GM12875 (cell line): ENCODE data around the gene CMC2.
A peak's percentile ranks its signal among the peaks of the same experiment; 100 is the strongest.

Source experiments
- H3K4me3 ChIP-seq: one replicate; pipeline ENCODE4 v1.5.1; 2011; ENCODE audit warnings: low read depth, low read length, control low read depth
- TF ChIP-seq, protein P1 (sequence below): IDR thresholded peaks from 2 replicates; pipeline ENCODE4 v1.5.1; 2011; ENCODE audit warnings: low read depth, mild to moderate bottlenecking, control low read depth, inconsistent platforms, low read length, moderate library complexity, borderline replicate concordance; ENCODE audit not compliant: insufficient read depth

The CMC2 gene

GRCh38 chr16:80964351-80964750 lies 42.3 kb downstream of the CMC2 start:
- TF ChIP-seq, protein P1, sequence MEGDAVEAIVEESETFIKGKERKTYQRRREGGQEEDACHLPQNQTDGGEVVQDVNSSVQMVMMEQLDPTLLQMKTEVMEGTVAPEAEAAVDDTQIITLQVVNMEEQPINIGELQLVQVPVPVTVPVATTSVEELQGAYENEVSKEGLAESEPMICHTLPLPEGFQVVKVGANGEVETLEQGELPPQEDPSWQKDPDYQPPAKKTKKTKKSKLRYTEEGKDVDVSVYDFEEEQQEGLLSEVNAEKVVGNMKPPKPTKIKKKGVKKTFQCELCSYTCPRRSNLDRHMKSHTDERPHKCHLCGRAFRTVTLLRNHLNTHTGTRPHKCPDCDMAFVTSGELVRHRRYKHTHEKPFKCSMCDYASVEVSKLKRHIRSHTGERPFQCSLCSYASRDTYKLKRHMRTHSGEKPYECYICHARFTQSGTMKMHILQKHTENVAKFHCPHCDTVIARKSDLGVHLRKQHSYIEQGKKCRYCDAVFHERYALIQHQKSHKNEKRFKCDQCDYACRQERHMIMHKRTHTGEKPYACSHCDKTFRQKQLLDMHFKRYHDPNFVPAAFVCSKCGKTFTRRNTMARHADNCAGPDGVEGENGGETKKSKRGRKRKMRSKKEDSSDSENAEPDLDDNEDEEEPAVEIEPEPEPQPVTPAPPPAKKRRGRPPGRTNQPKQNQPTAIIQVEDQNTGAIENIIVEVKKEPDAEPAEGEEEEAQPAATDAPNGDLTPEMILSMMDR: no peak

DNA sequence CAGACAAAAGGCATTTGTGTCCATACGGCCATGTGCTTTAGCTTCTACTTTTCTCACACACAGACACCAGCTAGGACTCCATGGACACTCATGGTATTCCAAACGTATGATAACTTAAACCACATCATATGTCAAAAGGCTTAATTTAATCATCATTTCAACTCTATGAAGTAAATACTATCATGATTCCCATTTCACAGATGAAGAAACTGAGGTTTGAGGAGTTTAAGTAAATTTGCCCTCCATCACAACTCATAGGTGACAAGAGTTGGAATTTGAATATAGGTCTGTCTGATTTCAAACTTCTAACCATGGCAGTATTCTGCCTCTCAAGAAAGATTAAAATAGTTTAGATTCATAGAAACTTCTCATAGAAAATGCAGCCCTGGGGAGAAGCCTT lies 43.8 kb downstream of the CMC2 start:
- TF ChIP-seq, protein P1: no peak
- no peak overlapping the region for H3K4me3 ChIP-seq

More at GRCh38 chr16:80964351-80964750, 42.3 kb downstream of the CMC2 start:
- H3K4me3 ChIP-seq: no peak overlapping the region

- TF ChIP-seq, protein P1: no peak
- no peak overlapping the region for H3K4me3 ChIP-seq
Measured at GRCh38 chr16:80958284-80958683, 48.4 kb downstream of the CMC2 start.

DNA sequence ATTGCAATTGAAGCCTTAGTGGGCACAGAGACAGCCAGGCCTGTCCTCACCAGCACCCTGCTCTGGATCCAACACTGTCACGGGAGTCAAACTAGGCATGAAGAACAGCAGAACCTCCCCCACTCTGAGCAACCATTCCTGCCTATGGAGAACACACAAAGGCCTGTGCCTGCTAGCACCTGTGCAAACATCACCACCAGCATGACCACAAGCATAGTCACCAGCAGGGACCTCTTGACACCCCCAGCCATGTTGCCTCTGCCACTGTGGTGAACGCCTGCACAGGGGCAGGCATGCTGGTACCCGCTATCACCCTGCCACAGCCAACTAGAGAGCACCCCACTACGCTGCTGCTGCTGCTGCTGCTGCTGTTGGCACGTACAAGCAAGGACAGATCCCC lies 51.7 kb downstream of the CMC2 start:
- TF ChIP-seq, protein P1: no peak
- H3K4me3 ChIP-seq: no peak overlapping the region

DNA sequence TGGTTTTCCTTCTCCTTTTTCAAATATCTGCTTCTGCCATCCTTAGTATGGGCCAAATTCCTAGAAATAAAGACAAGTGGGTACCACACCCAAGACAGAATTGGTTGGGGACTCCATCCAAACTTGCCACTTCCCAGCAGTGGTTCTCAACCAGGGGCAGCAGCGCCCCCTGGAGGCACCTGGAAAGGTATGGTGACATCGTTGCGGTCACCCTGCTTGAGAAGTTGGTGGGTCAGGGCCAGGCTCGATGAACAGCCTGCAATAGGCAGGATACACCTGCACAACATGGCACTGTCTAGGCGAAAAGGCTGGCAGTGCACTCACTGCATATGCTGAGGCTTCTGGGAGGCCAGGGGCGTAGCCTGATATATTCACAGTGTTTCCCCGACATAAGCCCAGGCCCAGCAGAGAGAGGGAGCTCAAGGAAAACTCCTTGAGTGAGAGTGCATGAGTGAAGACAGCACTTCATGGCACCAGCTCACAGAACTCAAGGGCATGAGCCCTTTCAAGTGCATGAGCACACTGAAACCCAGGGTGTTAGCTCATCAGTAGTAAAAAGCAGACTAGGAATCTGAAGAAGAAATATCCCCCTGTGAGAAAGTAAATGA lies 57.7 kb downstream of the CMC2 start:
- H3K4me3 ChIP-seq: no peak overlapping the region
- TF ChIP-seq, protein P1: peak; percentile 84

DNA sequence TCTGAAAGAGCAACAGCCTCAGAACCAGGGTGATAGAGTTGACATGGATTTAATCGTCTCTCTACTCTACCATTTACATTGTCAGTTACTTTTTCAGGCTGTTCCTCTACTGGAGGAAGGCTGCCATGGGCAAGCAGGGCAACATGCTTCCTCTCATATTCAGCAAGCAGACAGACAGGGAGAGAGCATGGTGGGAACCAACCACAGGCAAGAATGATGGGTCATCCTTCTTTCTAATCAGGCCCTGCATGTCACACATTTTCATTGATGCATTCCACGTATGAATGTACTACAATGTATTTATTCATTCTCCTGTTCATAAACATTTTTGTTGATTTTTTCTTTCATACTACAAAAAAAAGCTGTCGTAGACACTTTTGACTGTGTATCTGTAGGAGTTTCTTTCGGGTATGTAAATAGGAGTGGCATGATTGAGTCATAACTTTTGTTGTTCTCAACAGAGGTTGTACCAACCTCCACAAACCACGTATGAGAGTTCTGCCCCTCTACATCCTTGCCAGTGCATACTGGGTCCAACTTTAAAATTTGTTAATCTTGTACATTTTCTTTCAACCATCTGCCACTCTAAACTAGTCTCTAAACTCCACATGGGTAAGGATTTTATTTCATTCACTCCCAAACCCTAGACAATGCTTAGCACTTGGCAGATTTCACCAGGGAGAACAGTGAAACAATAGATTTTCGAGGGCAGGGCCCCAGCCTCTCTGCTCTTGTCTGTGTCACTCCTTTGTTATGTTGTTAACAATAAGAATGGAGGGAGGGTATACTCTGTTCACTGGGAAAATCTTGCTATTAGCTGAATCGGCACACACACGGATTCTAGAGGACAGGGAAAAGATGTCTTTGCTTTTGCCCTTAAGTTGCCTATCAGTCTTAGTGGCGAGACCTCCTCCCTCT lies 58.7 kb downstream of the CMC2 start:
- TF ChIP-seq, protein P1: no peak
- no peak overlapping the region for H3K4me3 ChIP-seq

DNA sequence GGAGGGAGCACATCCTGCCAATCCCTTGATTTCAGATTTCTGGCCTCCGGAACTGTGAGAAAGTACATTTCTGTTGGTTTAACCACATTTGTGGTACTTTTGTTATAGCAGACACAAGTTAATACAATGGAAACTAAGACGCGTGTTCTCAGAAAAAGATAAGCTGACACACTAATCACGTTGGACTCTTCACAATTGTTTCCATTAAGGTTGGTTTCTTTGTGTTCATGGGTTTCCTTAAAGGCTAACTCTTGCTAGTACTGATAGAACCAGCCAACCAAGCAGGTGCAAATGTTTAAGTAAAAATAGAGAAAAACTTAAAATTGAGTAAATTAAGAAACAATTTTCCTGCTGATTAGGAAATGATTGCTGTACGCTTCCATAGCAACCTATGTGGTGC lies 59.4 kb downstream of the CMC2 start:
- H3K4me3 ChIP-seq: no peak overlapping the region
- TF ChIP-seq, protein P1: no peak
